ENCODE results near the gene TRIM58. TPM values are rescaled to one million over a fixed set of nuclear protein-coding genes. Genes with fewer than 3 reads are reported as not detected.

TRIM58 gene
- total RNA-seq, 2 donors from 2014 or later, result 0.36 to 9.6 TPM

- no peak for DNase-seq (ENCODE audit: low spot score)
- no peaks in the 10 kb centered on the region for H3K4me1 ChIP-seq (replicated peaks)
These were observed 2.0 kb upstream of the TRIM58 start for GRCh38 chr1:247854899-247855545.

DNA sequence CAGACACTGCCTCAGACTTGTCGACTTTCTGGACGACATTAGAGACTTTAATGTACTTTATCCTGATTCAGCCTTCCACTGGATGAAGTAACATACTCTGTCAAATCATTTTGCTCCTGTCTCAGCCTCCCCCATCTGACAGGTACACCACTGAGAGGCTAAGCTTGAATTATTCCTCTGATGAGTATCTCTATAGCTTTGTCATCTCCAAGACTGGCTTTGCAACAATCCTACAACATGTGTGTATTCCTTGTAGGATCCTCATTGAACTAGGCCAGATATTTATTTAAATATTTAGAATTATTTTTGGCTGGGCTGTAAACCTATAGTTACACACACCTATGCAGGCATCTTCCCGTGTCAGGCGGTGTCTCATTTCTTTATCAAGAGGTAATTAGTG lies 1.1 kb upstream of the TRIM58 start:
- intact Hi-C loops (cut with DNase I), result no loop called here
- Histone ChIP-seq H3K4me3 (no peak overlapping the region), H3K4me1 (replicated peaks) (no peaks in the 10 kb centered on the region), H3K27ac (no peak overlapping the region), H3K9me3 (no peaks in the 10 kb centered on the region), H3K27me3 (replicated peaks; ENCODE audit: insufficient read depth) (no peaks in the 10 kb centered on the region), H3K36me3 (no peaks in the 10 kb centered on the region)
- 80% methylated on average over 4 of the region's 4 CpGs for WGBS
- DNase-seq (ENCODE audit: low spot score), result no peak
- TF ChIP-seq POLR2AphosphoS5 (IDR thresholded peaks at IDR 0.05), result no peak
- no peak for TF ChIP-seq POLR2A (IDR thresholded peaks at IDR 0.05)
- TF ChIP-seq, protein P1, sequence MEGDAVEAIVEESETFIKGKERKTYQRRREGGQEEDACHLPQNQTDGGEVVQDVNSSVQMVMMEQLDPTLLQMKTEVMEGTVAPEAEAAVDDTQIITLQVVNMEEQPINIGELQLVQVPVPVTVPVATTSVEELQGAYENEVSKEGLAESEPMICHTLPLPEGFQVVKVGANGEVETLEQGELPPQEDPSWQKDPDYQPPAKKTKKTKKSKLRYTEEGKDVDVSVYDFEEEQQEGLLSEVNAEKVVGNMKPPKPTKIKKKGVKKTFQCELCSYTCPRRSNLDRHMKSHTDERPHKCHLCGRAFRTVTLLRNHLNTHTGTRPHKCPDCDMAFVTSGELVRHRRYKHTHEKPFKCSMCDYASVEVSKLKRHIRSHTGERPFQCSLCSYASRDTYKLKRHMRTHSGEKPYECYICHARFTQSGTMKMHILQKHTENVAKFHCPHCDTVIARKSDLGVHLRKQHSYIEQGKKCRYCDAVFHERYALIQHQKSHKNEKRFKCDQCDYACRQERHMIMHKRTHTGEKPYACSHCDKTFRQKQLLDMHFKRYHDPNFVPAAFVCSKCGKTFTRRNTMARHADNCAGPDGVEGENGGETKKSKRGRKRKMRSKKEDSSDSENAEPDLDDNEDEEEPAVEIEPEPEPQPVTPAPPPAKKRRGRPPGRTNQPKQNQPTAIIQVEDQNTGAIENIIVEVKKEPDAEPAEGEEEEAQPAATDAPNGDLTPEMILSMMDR (IDR thresholded peaks at IDR 0.05), result no peak

More at GRCh38 chr1:247854899-247855545, 2.0 kb upstream of the TRIM58 start:
- TF ChIP-seq POLR2A (IDR thresholded peaks at IDR 0.05) (no peak), POLR2AphosphoS5 (IDR thresholded peaks at IDR 0.05) (no peak)
- TF ChIP-seq, protein P1 (IDR thresholded peaks at IDR 0.05), result no peak
- no peaks in the 10 kb centered on the region for H3K27me3 ChIP-seq (replicated peaks; ENCODE audit: insufficient read depth)
- 89% methylated on average over 14 of the region's 14 CpGs for WGBS
- H3K27ac ChIP-seq, result no peak overlapping the region
- H3K36me3 ChIP-seq, result no peaks in the 10 kb centered on the region
- no peak overlapping the region for H3K4me3 ChIP-seq
- no peaks in the 10 kb centered on the region for H3K9me3 ChIP-seq
- intact Hi-C loops (cut with DNase I), result no loop called here

DNA sequence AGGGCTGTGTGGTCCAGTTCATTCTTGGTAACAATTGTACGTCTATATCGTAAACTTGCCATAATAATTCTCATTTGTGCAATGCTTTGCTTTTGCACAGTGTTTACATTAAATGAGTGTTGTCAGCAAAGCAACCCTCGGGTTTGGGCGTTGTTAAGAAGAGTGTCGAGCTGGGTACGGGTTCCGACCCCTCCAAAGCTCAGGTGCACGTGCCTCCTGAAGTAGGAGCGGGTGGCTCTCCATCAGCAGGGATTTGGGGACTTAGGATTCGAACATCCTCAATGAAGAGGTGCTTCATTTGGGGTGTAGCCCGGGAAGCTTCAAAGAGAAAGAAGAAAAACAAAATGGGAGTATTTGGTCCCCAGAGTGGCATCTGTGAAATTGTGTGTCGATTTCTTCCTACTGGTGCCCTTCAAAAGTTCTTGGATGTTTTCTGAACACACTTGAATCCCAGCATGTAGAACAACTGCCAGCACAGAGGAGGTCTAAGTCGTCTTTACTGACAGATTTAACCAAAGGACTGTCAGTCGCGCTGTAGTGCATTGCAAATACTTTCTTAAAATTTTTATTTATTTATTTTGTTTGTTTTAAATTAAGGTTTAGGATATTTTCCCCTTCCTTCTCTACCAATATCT lies 1.1 kb downstream of the TRIM58 start:
- TF ChIP-seq POLR2A (IDR thresholded peaks at IDR 0.05) (no peak), POLR2AphosphoS5 (IDR thresholded peaks at IDR 0.05) (no peak)
- TF ChIP-seq, protein P1 (IDR thresholded peaks at IDR 0.05), result no peak
- Histone ChIP-seq H3K36me3 (no peaks in the 10 kb centered on the region), H3K4me1 (replicated peaks) (no peaks in the 10 kb centered on the region), H3K9me3 (no peaks in the 10 kb centered on the region), H3K27me3 (replicated peaks; ENCODE audit: insufficient read depth) (no peaks in the 10 kb centered on the region), H3K27ac (no peak overlapping the region), H3K4me3 (peak overlapping the region; percentile 13 to 38)
- DNase-seq (ENCODE audit: low spot score), result no peak
- intact Hi-C loops (cut with DNase I), result no loop called here
- WGBS, result 45% methylated on average over 15 of the region's 15 CpGs

- 74% methylated on average over 4 of the region's 4 CpGs for WGBS
- TF ChIP-seq, protein P1 (IDR thresholded peaks at IDR 0.05), result no peak
- TF ChIP-seq POLR2A (IDR thresholded peaks at IDR 0.05) (no peak), POLR2AphosphoS5 (IDR thresholded peaks at IDR 0.05) (no peak)
- no peaks in the 10 kb centered on the region for H3K9me3 ChIP-seq
- H3K27me3 ChIP-seq (replicated peaks; ENCODE audit: insufficient read depth), result no peaks in the 10 kb centered on the region
- no peak for DNase-seq (ENCODE audit: low spot score)
- no peak overlapping the region for H3K4me3 ChIP-seq
- intact Hi-C loops (cut with DNase I), result no loop called here
- no peak overlapping the region for H3K27ac ChIP-seq
- no peaks in the 10 kb centered on the region for H3K36me3 ChIP-seq
- H3K4me1 ChIP-seq (replicated peaks), result no peaks in the 10 kb centered on the region
These were observed 5.8 kb downstream of the TRIM58 start for GRCh38 chr1:247862756-247863155.

GRCh38 chr1:247864644-247865043 lies 7.7 kb downstream of the TRIM58 start:
- DNase-seq (ENCODE audit: low spot score), result no peak
- Histone ChIP-seq H3K9me3 (no peaks in the 10 kb centered on the region), H3K36me3 (no peaks in the 10 kb centered on the region), H3K27ac (no peak overlapping the region), H3K4me3 (no peak overlapping the region), H3K4me1 (replicated peaks) (no peaks in the 10 kb centered on the region), H3K27me3 (replicated peaks; ENCODE audit: insufficient read depth) (no peaks in the 10 kb centered on the region)
- no peak for TF ChIP-seq POLR2A (IDR thresholded peaks at IDR 0.05)
- TF ChIP-seq POLR2AphosphoS5 (IDR thresholded peaks at IDR 0.05), result no peak
- TF ChIP-seq, protein P1 (IDR thresholded peaks at IDR 0.05), result no peak
- WGBS, result 82% methylated on average over 17 of the region's 17 CpGs
- intact Hi-C loops (cut with DNase I), result no loop called here

Measured in prostate gland (tissue), 2 donors.